ENCODE results near the gene SLC10A7. TPM values are rescaled to one million over a fixed set of nuclear protein-coding genes. Genes with fewer than 3 reads are reported as not detected.

Gene SLC10A7
- total RNA-seq, 1 donor from 2014 or later = 23.5 TPM

DNA sequence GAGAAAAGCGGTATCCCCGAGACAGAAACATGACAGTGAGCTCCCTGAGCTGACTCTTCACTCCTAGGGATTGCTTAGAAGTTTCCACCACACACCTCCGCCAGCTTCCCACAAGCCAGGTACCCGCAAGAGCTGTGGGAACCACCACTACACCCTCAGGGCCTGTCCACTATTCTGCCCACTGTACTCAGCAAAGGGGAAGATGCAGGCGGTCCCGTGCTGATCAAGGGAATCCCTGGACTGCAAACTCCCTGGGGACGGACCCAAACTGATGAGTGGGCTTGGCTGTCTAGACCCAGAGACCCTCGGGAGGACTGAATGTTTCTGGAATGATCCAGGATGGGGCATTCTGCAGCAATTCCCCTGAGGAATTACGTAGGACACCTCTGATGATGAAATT lies 277.2 kb downstream of the SLC10A7 start:
- H3K27ac ChIP-seq = no peak overlapping the region
- intact Hi-C loops (cut with DNase I) = no loop called here
- H3K27me3 ChIP-seq (ENCODE audit: low read depth) = no peaks in the 10 kb centered on the region
- no peak overlapping the region for H3K4me3 ChIP-seq
- no peaks in the 10 kb centered on the region for H3K9me3 ChIP-seq
- ATAC-seq (no peak), DNase-seq (no peak)
- no peaks in the 10 kb centered on the region for H3K36me3 ChIP-seq
- TF ChIP-seq, protein P1, sequence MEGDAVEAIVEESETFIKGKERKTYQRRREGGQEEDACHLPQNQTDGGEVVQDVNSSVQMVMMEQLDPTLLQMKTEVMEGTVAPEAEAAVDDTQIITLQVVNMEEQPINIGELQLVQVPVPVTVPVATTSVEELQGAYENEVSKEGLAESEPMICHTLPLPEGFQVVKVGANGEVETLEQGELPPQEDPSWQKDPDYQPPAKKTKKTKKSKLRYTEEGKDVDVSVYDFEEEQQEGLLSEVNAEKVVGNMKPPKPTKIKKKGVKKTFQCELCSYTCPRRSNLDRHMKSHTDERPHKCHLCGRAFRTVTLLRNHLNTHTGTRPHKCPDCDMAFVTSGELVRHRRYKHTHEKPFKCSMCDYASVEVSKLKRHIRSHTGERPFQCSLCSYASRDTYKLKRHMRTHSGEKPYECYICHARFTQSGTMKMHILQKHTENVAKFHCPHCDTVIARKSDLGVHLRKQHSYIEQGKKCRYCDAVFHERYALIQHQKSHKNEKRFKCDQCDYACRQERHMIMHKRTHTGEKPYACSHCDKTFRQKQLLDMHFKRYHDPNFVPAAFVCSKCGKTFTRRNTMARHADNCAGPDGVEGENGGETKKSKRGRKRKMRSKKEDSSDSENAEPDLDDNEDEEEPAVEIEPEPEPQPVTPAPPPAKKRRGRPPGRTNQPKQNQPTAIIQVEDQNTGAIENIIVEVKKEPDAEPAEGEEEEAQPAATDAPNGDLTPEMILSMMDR (IDR thresholded peaks at IDR 0.05) = no peak
- peaks cover 28% of the 10 kb centered on the region for H3K4me1 ChIP-seq

DNA sequence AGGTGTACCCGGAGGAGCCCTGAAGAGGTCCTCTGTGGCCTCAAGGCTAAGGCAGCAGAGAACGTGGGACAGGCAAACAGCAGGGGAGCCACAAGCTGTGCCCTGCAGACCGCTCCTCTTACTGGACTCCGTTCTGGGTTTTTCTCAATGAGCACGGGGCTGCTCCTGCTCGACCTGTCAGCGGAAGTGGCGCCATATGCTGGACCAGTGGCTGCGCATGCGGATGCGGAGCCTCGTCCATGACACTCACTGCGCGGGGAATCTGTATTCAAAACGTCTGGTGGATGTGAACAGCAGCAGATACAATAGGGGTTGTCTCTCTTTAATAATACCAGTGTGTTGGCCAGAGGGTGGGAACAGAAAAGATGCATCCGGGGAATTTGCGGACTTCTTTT lies 277.9 kb downstream of the SLC10A7 start:
- no peak for ATAC-seq
- Histone ChIP-seq H3K4me1 (peaks cover 34% of the 10 kb centered on the region), H3K27ac (peak overlapping the region; percentile 92), H3K36me3 (no peaks in the 10 kb centered on the region), H3K9me3 (no peaks in the 10 kb centered on the region), H3K27me3 (ENCODE audit: low read depth) (no peaks in the 10 kb centered on the region), H3K4me3 (no peak overlapping the region)
- intact Hi-C loops (cut with DNase I) = no loop called here
- DNase-seq = no peak
- TF ChIP-seq, protein P1 (IDR thresholded peaks at IDR 0.05) = no peak

DNA sequence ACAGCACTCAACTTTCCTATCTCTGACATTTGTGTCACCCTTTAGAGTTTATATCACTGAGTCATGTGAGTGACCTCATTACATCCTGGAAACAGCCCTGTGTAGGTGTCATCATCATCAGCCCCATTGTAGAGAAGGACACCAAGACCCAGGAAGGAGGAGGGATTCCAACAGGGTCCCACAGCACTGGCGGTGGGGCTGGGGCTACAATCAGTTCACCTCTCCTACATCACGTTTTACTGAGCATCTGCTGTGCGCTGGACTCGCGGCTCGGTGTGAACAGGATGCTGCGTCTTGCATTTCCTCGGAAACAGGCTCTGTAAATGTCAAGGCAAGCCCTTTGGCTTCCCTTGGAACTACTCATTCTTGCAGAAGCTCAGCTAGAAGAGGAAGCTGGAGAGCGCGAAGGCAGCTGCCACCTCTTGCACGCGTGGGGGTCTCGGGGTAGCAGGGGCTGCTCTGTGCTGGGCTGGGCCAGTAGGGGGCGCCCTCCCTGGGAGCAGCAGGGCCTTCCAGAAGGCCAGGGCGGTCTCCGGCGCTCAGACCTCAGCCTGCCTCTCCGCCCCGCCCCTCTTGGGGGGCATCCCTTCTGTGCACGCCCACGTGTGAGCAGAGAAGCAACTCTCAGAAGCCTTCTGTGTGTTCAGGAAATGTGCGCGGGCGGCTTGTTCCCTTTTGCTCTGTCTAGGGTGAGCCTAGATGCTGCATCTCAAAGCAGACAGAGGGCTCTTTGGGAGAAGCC lies 278.4 kb downstream of the SLC10A7 start:
- TF ChIP-seq, protein P1 (IDR thresholded peaks at IDR 0.05) = peak; percentile 54
- H3K4me1 ChIP-seq = peaks cover 40% of the 10 kb centered on the region
- H3K27ac ChIP-seq = peak overlapping the region; percentile 92
- no peaks in the 10 kb centered on the region for H3K36me3 ChIP-seq
- ATAC-seq = peak; percentile 17 to 18
- H3K27me3 ChIP-seq (ENCODE audit: low read depth) = no peaks in the 10 kb centered on the region
- H3K4me3 ChIP-seq = no peak overlapping the region
- intact Hi-C loops (cut with DNase I) = no loop called here
- no peaks in the 10 kb centered on the region for H3K9me3 ChIP-seq
- peak; percentile 61 for DNase-seq

DNA sequence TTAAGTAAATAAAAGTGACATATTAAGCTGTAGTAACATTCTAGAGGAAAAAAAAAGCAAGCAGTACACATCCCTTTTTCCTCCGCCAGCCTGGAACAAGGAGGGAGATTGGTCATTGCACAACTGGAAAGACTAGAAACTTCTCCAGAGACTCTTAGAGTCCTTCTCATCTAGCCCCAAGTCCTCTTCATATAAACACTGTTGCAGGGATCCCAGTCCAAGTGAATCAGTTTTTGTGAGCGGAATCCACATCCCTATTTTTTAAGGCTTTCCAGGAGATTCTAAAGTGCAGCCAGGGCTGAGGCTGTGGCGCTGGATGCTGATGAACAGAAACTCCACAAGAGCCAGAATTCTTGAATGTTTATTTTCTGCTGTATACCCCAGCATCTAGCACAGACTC lies 283.6 kb downstream of the SLC10A7 start:
- Histone ChIP-seq H3K27me3 (ENCODE audit: low read depth) (no peaks in the 10 kb centered on the region), H3K4me3 (no peak overlapping the region), H3K4me1 (peaks cover 44% of the 10 kb centered on the region), H3K27ac (no peak overlapping the region), H3K36me3 (no peaks in the 10 kb centered on the region), H3K9me3 (no peaks in the 10 kb centered on the region)
- TF ChIP-seq, protein P1 (IDR thresholded peaks at IDR 0.05) = no peak
- intact Hi-C loops (cut with DNase I) = no loop called here
- no peak for DNase-seq
- no peak for ATAC-seq

DNA sequence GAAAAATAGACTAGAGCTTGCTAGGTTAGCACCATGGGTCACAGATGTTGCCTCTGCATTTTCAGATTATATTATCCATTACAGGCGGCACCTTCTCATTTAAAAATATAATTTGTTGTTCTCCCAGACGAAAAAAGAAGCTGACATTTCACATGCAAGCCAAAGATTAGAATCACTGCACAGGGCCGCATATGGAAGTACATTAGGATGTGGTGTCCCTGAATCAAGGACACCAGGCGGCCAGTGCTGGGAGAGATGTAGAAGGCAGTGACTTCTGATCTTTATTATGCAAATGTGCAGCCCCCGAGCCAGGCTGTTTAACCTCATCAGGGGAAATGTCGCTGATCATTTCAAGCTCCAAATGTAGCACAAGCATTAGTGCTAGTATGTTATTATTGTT lies 284.6 kb downstream of the SLC10A7 start:
- no peaks in the 10 kb centered on the region for H3K36me3 ChIP-seq

More for the DNA sequence above, 284.6 kb downstream of the SLC10A7 start:
- intact Hi-C loops (cut with DNase I) = no loop called here
- Histone ChIP-seq H3K27ac (no peak overlapping the region), H3K9me3 (peaks cover 3% of the 10 kb centered on the region), H3K27me3 (ENCODE audit: low read depth) (no peaks in the 10 kb centered on the region), H3K4me1 (peaks cover 36% of the 10 kb centered on the region), H3K4me3 (no peak overlapping the region)
- TF ChIP-seq, protein P1 (IDR thresholded peaks at IDR 0.05) = no peak
- DNase-seq (no peak), ATAC-seq (no peak)
